GM18951 (cell line): ENCODE data around the gene BMP6.
A peak's percentile ranks its signal among the peaks of the same experiment; 100 is the strongest.

Source experiments
- POLR2A ChIP-seq: IDR thresholded peaks from 4 replicates; pipeline ENCODE4 v1.6.1; 2011; ENCODE audit warnings: mild to moderate bottlenecking; ENCODE audit not compliant: insufficient read length, insufficient read depth; ENCODE audit errors: extremely low read depth
- in situ Hi-C: fragments of 300-500 bp; cut with MboI; formaldehyde crosslinking; loops from one replicate; pipeline ENCODE4 v1.12.0; 2022; ENCODE audit warnings: low sequenced_read_pairs, mixed read lengths, inconsistent platforms; ENCODE audit not compliant: unreplicated experiment

Gene BMP6

DNA sequence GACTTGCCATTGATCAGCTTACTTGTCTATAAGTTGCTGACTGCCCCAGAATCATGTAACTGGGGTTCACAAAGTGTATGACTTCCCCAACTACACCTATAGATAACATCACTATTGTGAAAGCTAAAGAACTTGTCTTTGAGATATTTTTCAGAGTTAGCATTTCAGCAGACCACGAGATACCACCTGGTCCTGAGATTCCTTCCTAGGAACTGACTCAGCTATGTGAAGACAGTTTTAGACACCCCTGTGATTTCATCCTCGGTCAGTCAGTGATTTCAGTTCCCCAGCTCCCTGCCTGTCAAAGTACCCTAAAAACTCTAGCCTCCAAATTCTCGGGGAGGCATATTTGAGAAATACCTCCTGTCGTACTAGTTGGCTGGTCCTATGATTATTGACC, 122.3 kb downstream of the BMP6 start:
- in situ Hi-C loops, result no loop called here
- TF ChIP-seq POLR2A, result no peak

DNA sequence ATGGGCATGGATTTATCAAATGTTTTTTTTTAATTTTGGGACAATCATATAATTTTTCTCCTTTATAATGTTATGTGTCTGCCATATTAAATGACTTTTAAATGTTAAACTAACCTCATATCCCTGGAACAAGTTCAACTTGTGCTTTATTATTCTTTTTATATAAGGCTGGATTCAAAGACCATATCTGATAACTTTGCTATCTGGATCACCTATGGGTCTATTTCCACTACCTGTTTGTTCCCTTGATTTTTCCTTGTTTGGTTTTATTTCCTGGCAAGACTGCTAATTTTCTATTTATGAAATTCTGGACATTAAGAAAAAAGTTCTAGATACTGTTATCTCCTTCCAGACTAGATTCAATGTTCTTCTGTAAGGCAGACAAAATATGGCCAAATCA, 125.9 kb downstream of the BMP6 start:
- no peak for TF ChIP-seq POLR2A
- in situ Hi-C loops, result no loop called here

GRCh38 chr6:7859591-7859990, 133.7 kb downstream of the BMP6 start:
- in situ Hi-C loops, result no loop called here
- no peak for TF ChIP-seq POLR2A

DNA sequence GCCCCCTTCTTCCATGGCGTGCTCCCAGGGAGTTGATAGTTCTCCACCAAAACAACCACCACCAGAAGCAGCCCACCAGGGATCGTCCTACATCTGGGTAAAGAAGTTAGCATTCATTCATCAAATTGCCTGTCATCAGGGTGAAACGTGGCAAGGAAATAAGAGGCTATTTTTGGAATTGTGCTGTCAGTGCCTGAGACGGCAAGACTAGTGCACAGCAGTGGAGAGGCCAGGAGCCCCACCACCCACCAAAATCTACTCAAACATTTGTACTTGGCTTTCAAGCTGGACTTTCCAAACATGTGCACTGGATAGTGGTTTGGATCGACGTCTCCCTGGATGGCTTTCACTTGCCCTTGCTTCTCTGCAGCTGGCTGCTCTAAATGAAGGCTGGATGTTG, 139.9 kb downstream of the BMP6 start:
- in situ Hi-C loops, result no loop called here
- TF ChIP-seq POLR2A, result no peak

DNA sequence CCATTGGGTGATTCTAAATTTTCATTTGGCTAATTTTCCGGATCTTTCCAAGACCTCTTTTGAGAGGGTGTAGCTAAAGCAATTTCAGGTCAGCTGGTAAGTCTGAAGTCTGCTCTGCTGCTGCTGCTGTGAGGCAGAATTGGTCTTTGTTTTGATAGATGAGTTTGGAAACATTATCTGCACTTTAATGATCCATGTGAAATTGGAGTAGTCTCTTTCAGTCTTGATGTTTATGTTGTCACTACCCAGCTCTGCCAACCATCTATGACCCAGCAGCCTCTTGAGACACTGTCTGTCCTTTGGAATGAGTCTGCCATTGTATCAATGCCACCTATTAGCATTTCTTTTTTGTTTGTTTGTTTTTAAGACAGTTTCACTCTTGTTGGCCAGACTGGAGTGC, 140.6 kb downstream of the BMP6 start:
- no peak for TF ChIP-seq POLR2A
- in situ Hi-C loops, result no loop called here

- in situ Hi-C loops, result no loop called here
- no peak for TF ChIP-seq POLR2A
Observed at GRCh38 chr6:7868926-7869325, 143.0 kb downstream of the BMP6 start.

DNA sequence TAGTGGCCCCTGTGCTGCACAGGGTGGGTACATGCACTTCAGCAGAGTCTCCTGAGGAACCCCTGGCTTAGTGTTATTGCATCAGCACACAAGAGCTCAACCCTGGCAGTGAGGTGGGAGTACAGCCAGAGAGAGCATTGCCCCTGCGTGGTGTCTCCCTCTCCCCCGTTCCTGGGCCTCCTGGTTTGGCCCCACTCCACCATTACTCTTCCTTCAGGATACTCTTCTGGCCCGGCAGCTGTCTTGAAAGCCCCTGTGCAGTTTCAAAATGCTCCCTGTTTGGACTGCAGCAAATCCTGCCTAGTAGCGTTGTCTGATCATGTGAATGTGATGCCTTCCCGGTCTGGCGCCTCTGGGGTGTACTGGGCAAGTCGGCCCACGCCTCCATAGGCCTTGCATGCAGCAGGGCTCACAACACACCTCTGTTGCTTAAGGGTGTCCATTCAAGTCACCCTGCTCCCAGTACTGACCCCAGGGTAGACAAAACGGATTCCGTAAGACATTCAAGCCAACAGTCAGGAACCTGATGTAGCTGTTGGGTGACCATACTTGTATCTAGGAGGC, 152.6 kb downstream of the BMP6 start:
- in situ Hi-C loops, result no loop called here
- no peak for TF ChIP-seq POLR2A

DNA sequence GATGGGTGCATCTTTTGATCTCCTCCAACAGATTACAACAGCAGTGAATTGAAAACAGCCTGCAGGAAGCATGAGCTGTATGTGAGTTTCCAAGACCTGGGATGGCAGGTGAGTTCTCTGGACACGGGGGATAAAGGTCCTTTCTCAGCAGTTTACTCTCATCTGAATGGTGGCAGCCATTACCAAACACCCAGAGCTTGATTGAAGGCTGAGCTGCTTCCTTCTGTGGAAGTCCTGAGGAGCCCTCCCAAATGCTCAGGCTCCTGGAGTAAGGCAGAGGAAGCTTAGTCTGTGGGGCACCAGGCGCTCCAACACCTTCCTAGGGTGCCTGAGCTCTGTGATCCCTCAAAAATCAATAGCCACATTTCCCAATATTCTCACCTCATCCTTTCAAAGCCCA, 153.1 kb downstream of the BMP6 start:
- TF ChIP-seq POLR2A, result no peak
- in situ Hi-C loops, result no loop called here

DNA sequence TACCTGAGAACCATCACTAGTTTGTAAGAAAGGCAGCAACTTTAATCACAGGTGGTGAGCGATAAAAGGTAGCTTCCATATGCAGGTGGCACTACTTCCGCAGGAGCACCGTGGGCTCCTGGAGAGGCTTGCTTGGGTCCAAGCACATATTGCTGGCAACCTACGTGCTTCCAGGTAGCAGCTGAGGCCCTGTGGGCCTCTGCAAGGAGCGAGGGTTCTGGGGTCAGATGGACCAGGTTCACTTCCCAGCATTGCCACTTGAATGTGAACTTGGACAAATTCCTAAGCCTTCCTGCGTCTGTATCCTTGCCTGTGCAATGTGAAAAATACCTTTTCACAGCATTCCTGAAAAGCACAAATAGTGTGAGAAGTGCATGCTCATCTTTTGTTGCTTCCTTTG, 153.7 kb downstream of the BMP6 start:
- peak; percentile 48 for TF ChIP-seq POLR2A
- in situ Hi-C loops, result no loop called here

GRCh38 chr6:7879980-7880717, 154.2 kb downstream of the BMP6 start:
- in situ Hi-C loops, result no loop called here
- TF ChIP-seq POLR2A, result peak; percentile 43

GRCh38 chr6:7880718-7881107, 154.8 kb downstream of the BMP6 start:
- in situ Hi-C loops, result no loop called here
- TF ChIP-seq POLR2A, result peak; percentile 29

- in situ Hi-C loops, result no loop called here
- no peak for TF ChIP-seq POLR2A
Observed at GRCh38 chr6:7881765-7882500, 156.0 kb downstream of the BMP6 start.

- in situ Hi-C loops, result no loop called here
- TF ChIP-seq POLR2A, result peak; percentile 7
Observed at GRCh38 chr6:7882505-7883257, 156.8 kb downstream of the BMP6 start.
